ENCODE data around the gene AQP6.

GRCh38 chr12:50014342-50014741, 41.6 kb downstream of the AQP6 start:
- TF ChIP-seq GATA2 (IDR thresholded peaks at IDR 0.05; ENCODE audit: low read depth, low read length), result no peak
- TF ChIP-seq GATA3 (IDR thresholded peaks at IDR 0.05; ENCODE audit: low read depth, low read length), result no peak

Measured in SH-SY5Y (cell line).